CD4-positive, alpha-beta T cell treated with Interleukin-4 for 1 hour (primary cell): ENCODE results near the gene REL.
"Not testable (repeated sequence)": the region's sequence is repeated elsewhere in the genome, so short reads cannot be mapped to it uniquely, and the experiment has no call there.

Experiments used
- DNase-seq, 2 donors: peaks; one replicate each; pipeline ENCODE4 v3.0.0-alpha.2; 2020 to 2022

Gene REL

DNA sequence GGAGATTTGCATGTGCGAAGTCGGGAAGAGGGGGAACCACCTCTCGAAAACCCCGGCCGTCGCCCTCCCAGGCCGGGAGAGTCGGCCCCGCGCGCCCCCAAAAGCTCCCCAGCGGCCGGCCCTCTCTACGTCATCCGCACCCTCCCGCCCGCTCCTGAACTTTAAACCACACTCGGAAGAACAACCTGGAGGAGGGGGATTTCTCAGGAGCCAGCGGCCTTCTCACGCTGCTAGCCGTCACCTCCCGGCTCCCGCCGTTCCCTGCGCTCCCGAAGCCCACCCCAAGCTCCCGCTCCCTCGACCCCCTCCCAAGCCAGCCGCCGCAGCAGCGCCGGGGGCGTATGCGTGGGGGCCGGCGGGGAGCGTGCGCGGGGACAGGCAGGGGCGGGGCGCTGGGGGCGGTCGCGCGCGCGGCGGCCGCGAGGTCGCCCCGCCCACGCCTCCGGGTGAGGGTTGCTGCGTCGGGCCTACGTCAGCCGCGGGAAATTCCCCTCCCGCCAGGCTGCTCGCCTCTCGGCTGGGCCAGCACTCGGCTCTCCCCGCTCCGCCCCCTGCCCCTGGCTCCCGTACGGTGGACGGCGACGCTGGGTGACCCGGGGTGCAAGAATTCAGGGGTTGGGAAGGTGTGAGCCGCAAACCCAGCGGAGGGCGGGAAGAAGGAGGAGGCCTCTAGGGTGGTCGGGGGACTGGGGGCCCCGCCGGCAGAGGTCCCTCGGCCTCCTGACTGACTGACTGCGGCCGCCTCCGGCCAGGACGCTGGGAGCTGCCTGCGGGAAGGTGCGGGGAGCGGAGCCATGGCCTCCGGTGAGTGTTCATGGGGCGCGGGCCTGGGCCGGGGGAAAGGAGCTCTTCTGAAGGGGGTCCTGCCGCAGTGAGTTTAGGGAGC lies at the start of gene REL:
Gene REL (plus strand): TSS at position 528 of the 886 bp plus-strand sequence. CDS start 267 bp downstream, at position 795.
- DNase-seq, result peak; percentile 92 to 94

DNA sequence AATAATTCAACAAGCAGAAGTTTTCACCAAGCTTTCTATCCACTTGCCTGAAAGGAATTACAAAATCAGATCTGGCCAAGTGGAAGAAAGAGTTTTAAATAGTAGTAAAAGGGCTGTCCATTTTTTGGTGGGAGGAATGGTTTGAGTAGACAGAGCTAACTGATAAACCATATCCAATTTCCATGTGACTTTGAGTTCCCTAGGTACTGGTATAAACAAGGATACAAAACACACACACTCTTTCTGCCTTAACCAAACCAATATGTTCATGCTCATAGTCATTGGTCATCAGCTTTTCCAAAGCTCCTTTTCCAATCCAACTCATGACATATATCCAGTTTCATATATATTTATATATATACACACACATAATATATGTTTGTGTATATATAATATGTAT lies 49.5 kb upstream of the REL start:
- DNase-seq, result no peak

DNA sequence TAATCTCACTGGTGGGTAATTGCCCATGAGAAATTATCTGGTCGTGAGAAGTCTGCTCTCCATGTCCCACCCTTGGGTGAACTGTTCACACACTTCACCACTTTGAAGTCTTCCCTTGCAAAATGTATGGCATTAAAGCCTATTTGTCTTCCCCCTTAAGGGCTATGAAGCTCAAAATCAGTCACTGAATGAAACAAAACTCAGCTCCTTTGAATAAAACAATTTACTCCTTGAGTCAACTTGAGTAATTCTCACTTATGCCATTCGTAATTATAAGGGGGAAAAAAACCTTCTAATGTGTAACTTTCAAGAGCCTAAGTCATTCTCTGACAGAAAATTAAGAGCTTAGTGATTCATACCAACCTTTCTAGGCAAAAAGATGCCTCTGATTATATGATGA lies 48.8 kb upstream of the REL start:
- DNase-seq, result no peak

DNA sequence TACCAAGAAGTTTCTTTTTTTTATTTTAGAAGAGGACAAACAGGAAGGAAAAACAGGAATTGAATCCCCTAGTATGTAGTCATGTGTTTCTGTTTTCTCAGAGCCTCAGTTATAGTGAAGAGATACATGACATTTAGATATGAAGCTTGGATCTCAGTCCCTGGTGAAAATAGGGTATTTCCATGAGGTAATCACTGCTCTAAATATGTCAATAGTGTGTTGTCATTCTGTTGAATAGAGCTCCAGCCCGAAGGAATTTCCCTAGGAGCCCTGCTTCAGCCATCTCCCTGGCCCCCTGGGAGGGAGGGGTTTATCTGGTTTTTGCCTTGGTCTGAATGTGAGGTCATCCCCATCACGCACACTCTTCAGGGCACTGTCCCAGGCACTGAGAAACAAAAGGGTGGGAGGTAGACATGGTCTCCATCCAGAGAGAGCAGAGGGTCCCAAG lies 47.1 kb upstream of the REL start:
- DNase-seq, result peak; percentile 18 to 50

DNA sequence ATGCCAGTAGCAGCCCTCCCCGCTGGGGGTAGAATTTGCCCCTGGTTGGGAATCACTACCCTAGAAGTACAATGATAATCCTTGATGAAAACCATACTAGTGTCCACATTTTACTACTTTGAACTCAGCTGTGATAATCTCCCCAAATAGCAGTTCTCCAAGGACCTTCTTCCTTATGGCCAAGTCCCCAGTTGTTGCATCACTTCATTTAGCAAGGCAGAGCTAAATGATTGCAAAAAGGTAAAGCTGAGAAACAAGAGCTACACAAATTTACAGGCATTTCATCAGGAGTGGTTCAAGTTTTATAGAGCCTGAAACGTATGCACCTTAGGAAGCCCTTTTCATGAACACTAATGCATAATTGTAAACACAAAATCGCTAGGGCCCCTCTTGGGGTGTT lies 44.9 kb upstream of the REL start:
- DNase-seq, result no peak

DNA sequence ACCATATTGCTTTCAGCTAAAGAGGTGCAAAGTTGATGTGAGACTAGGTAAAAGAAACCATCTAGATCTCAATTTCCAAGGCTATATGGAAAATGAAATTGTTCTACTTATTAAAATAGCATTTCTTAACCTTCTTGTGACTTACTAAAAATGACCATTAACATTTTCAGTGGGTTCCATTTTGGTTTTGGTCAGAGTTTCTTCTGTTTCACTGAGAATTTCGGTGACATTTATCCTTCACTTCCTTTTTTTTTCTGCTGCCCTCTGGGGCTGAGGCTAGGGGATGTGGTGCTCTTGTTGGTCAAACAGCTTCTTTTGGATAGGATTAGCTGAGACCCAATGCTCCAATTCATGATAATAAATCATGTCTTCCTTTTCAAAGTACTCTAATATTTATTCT lies 44.3 kb upstream of the REL start:
- DNase-seq, result no peak

DNA sequence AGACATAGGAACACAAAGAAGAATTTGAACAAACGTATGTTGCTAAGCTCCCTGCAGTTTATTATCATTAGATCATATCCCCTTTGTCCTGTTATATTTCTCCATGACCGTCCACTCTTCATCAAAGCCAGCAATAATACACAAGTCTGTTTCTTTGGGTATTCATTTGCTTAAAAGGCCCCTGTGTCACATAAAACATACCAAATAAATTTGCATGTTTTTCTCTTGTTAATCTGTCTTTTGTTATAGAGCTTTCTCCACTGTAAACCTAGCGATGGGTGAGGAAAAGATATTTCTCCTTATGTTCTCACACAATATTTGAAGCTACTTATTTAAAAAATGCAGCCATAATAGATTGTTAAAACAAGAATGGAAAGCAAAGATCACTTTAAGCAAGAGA lies 42.9 kb upstream of the REL start:
- DNase-seq, result no peak

DNA sequence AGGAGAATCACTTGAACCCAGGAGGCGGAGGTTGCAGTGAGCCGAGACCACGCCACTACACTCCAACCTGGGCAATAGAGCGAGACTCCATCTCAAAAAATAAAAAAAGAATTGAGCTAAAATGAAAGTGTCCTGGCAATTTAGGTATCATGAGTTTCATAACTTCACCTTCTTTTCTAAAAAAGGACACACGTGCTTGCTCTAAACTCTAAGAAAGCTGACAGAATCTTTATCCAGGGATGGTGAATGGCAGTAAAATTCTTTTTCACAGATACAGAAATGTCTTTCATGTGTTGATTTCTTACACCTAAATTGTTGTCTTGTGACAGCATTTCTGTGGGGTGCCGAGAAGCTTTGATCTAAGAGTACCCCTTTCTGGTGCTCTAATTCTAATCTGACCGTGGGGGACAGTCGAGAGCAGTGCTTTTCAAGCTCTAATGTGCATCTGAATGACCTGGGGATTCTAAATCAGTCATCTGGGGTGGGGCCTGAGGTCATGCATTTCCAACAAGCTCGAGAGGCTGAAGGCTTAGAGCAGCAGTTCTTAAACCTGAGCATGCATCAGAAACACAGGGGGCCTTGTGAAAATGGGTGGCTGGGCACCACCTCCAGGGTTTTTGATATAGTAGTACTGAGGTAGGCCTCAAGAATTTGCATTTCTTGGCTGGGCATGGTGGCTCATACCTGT lies 42.1 kb upstream of the REL start:
- no peak for DNase-seq

DNA sequence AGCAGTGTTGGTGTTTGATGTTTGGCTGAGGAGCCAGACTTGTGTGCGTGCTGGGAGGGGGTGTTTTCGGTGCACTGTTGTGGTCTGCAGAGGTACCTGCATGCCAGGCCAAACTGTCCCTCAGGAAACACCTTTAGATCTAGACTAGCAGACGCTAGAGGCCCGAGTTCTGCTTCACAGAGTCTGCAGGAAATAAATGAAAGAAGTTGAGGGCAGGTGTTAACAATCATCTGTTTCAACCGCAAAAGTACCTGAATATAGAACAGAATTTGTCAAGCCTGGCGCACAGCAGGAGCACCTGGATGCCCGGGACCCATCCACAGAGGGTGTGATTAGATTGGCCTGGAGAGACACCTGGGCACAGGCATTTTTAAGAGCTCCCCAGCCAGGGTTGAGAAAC lies 40.5 kb upstream of the REL start:
- peak; percentile 17 to 64 for DNase-seq

DNA sequence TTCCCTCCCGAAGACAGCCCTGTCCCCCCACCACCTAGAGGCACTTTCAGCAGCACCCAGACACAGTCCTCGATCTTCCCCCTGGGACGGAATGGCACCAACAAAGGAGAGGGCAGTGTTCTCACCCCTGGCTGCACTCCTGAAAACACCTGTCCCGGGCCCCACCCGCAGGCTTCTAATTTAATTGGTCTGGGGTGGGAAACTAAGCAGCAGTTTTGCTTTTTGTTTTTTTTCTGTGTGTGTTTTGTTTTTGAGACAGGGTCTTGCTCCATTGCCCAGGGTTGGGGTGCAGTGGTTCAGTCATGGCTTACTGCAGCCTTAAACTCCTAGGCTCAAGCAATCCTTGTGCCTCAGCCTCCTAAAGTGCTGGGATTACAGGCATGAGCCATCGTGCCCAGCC lies 38.4 kb upstream of the REL start:
- DNase-seq, result no peak

DNA sequence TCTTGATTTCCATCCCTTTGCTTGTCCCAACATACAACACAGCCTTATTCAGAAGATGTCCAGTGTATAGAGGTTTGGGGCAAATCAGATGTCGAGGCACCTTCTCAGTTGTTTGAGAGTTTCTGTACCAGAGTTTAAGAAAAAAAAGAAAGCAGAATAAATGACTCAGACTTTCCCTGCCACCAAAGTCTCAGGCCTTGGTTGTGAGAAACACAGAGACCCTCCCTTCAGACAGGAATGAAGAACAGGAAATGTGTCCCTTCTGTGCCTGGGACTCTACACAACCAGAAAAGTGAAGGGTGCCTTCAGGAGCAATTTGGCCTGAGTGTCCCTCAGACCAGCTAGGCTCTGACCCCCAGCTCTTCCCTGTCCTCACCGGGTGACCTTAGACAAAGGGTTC lies 37.3 kb upstream of the REL start:
- DNase-seq, result no peak

DNA sequence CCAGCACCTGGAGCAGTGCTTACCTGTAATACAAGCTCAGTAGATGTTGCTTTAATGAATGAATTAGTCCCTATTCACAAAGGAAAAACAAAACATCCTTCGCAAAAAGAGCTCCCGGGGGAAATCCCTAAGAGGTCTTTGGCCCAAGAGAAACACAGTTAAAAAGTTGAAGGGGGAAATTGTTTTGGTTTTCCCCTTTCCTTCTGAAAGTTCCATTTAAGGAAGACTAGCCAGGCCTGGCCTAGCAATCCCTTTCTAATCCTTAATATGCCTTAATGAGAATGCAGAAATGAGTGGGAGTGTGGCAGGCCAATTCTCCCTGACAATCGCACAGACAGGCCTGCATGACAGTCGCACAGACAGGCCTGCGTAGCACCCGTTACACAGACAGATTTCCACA lies 33.5 kb upstream of the REL start:
- no peak for DNase-seq

DNA sequence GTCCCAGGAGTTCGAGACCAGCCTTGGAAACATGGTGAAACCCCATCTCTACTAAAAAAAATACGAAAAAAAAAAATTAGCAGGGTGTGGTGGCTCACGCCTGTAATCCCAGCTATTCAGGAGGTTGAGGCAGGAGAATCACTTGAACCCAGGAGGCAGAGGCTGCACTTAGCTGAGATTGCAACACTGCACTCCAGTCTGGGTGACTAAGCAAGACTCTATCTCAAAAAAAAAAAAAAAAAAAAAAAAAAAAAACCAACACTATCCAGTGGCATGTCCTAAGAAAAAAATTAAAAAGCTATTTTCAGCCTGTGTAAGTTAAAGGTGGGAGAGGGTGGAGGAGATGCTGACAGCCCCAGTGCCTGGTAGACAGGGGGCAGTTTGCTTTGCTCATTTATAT lies 32.2 kb upstream of the REL start:
- no peak for DNase-seq

DNA sequence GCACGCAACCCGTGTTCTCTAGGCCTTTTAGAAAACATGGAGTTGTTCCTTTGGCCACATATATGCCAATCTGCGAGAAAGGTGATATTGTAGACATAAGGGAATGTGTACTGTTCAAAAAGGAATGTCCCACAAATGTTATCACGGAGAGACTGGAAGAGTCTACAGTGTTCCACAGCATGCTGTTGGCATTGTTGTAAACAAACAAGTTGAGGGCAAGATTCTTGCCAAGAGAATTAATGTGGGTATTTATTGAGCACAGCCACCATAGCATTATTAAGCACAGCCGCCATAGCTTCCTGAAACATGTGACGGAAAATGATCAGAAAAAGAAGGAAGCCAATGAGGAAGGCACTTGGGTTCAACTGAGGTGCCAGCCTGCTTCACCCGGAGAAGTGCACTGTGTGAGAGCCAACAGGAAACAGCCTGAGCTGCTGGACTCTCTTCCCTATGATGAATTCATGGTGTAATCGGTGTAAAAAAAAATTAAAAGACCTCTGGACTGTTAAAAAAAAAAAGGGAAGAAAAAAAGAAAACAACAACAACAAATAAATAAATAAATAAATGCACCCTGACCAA lies 29.0 kb upstream of the REL start:
- peak in 1 of 2 donors; percentile 41 for DNase-seq

DNA sequence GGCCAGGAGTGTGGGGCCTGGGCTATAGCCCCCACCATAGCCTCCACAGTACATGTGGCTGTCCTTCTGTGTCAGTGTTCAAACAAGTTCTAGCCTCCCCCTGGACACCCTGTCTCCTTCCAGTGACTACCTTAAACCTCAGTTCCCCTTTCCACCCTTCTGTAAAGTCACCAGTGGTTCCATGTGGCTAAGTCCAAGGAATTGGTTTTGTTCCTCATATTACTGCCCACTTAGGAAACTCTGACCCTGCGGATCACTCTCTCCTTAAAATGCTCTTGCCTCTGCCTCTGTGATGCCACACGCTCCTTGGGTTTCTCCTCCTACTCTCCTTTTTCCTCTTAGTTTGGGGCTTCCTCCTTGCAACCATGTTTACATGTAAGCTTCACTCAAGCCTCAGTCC lies 27.8 kb upstream of the REL start:
- no peak for DNase-seq

DNA sequence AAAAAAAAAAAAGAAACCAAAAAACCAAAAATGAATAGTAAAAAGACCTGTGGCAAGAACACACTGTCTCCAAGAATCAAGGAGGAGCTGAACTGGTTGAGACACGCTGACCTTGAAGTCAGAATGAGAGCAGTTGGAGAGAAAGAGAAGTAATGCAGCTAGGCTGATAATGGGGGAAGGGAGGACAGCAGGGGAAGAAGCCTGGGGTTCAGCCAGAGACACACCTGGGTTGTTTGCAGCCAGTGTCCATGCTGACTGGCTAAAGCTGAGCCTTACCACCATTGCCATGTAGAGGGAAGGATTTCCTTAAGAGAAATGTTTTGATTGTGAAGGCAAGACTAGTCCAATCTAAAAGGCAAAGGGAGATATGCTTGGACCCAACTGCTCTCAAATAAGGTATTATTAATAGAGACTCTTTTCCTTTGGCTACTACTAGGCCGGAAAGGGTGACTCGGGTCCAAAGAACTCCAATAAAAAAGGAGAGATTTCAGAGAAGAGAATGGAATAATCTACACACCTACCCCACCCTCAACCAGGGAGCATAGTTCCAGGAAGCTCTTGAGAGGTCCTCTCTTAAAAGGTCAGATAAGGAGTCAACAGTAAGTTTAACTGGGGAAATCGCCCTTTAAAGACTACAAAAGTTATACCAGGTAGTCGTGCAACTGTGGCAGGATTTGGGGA lies 25.2 kb upstream of the REL start:
- DNase-seq, result no peak

DNA sequence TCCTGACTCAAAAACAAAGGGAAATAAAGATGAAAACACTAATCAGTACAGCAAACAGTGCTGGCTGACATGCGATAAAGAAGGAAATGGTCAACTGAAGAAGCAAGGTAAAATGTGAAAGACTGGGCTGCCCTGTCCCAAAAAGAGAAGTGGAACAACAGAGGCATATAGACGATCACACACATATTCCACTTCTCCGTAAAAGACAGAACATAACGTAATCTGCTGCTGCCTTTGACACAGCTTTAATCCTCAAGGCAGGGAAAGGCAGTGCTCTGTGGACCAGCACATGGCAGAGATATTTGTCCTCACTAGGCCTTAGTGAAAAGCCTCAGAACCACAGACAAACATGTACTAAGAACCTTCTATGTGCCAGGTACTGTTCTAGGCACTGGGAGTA lies 24.3 kb upstream of the REL start:
- DNase-seq, result no peak

DNA sequence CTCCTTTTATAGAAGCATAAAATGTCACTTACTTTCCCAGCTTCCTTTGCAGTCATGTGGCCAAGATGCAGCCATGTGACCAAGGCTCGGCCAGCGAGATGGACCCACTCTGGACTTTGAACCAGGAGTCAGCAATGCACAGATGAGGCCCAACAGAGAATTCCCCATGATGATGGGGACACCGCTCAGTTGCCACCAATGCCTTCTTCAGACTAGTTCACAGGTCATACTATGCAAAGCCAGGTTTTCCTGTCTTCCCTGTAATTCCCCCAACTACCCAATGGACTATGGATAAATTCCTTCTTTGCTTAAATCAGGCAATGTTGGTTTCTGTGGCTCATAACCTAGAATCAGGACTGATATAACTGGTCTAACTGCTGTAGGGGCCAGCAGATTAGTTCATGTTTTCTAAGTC lies 22.5 kb upstream of the REL start:
- no peak for DNase-seq

DNA sequence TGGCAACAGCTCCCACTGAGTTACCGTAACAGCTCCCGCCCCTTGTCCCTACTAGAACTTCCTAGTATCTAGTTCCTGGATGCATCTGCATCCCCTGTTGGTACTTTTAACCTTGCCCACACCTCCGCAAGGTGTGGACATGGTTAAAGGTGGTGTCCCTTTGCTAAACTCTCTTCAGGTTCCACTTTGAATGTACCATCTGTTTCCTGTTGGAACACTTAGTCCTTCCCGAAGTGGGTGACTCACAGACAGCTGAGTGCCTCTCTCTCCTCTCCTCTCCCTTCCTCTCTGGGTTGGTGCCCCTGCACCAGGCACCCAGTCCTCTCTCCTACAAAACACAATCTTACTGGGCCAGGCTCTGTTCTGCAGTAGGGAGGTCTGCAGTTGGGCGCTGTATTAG lies 19.6 kb upstream of the REL start:
- no peak for DNase-seq

DNA sequence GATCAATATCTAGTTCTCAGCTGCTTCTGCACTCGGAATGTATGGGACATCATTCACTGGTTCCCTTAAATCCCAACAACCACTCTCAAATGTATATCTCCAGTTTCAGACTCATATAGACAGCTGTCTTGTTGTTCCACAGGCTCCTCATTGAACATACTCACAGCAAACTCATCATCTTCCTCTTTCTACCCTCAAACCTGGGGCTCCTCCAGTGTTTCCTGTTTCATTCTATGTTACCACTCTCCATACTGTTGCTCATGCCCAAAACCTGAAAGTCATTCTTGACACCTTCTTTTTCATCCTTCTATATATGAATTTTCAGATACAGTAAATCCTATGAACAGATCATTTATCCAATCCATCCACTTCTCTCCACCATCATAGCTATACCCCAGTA lies 18.7 kb upstream of the REL start:
- no peak for DNase-seq

DNA sequence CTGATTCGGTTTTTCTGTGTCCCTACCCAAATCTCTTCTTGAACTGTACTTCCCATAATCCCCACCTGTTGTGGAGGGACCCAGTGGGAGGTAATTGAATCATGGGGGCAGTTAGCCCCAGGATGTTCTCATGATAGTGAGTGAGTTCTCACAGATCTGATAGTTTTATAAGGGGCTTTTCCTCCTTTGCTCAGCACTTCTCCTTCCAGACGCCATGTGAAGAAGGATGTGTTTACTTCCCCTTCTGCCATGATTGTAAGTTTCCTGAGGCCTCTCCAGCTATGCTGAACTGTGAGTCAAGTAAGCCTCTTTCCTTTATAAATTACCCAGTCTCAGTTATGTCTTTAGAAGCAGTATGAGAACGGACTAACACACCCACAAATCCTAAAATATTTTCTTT lies 16.0 kb upstream of the REL start:
- not testable (repeated sequence) for DNase-seq

DNA sequence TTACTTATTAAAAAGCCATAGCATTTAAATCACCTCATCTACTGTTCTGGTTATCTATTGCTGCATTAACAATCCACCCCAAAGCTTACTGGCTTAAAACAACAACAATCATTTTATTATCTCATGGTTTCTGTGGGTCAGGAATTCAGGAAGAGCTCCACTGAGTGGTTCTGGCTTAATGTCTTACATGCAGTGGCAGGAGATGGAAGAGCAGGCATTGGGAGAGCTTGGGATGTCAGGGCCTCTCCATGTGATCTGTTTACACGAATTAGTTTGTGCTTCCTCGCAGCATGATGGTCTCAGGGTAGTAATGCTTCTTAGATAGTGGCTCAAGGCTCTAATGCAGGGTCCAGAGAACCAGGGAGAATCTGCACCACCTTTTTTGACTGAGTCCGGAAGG lies 14.4 kb upstream of the REL start:
- no peak for DNase-seq

DNA sequence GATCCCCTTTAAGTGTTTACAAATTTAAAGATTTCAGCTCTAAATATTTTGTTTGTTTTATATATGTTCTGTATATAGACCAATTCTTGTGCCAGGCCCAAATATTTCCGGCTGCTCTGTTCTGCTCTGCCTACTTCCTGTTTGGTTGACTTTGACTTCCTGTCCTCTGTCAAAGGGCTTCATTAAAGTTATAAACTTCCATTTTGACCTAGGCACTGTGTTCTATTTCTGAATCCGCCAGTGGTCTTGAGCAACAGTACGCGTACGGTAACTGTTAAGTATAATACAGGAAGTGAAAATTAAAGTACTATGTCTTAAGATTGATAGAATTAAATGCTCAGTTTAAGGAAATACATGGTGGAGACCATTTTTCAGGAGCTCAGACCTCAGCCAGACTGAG lies 13.5 kb upstream of the REL start:
- DNase-seq, result peak; percentile 69 to 72
